WTC11 (cell line): ENCODE measurements around the gene SLC27A2. TPM values are rescaled to one million over a fixed set of nuclear protein-coding genes. Genes with fewer than 3 reads are reported as not detected.
A peak's percentile ranks its signal among the peaks of the same experiment; 100 is the strongest.

Source experiments
- ATAC-seq: fragments of 200-7000 bp; cut with Tn5 transposase; 2 replicates; pipeline ENCODE4 v1.10.0; 2021; ENCODE audit warnings: mild to moderate bottlenecking, moderate library complexity
- CTCF ChIA-PET: fragments of 300-600 bp; sonication (Branson Sonifier 250); formaldehyde crosslinking; loops from one replicate; lab custom pipeline; 2021; ENCODE audit warnings: antibody characterized with exemption; lab: Charles Lee
- POLR2A ChIA-PET: fragments of 350-600 bp; sonication (Branson Sonifier 250); formaldehyde crosslinking; loops from one replicate; lab custom pipeline; 2021; ENCODE audit warnings: antibody characterized with exemption; lab: Charles Lee
- DNase-seq: peaks from one replicate; pipeline ENCODE4 v3.0.0; 2021; ENCODE audit warnings: low spot score
- H3K27ac Mint-ChIP-seq: 2 replicates; pipeline ENCODE4 v1.8.0; 2021; ENCODE audit warnings: mixed read lengths
- H3K27me3 Mint-ChIP-seq: 2 replicates; pipeline ENCODE4 v1.8.0; 2021; ENCODE audit warnings: low read depth, mild to moderate bottlenecking, moderate library complexity, mixed read lengths
- H3K36me3 Mint-ChIP-seq: 2 replicates; pipeline ENCODE4 v1.8.0; 2021; ENCODE audit warnings: mixed read lengths
- H3K4me1 Mint-ChIP-seq: 2 replicates; pipeline ENCODE4 v1.8.0; 2022; ENCODE audit warnings: mixed read lengths
- H3K4me3 Mint-ChIP-seq: 2 replicates; pipeline ENCODE4 v1.8.0; 2021; ENCODE audit warnings: mild to moderate bottlenecking, moderate library complexity, mixed read lengths
- H3K9me3 Mint-ChIP-seq: 2 replicates; pipeline ENCODE4 v1.8.0; 2021; ENCODE audit warnings: mixed read lengths
- CREM ChIP-seq: sonication (generic); formaldehyde crosslinking; IDR thresholded peaks from 2 replicates; pipeline ENCODE4 v1.8.1; 2022; ENCODE audit warnings: mild to moderate bottlenecking, missing genetic modification reagents, moderate library complexity
- ESRRA ChIP-seq: sonication (generic); formaldehyde crosslinking; IDR thresholded peaks from 2 replicates; pipeline ENCODE4 v1.8.1; 2022; ENCODE audit warnings: mild to moderate bottlenecking, missing genetic modification reagents, borderline replicate concordance
- FOXP1 ChIP-seq: sonication (generic); formaldehyde crosslinking; IDR thresholded peaks from 2 replicates; pipeline ENCODE4 v1.8.0; 2022; ENCODE audit warnings: missing genetic modification reagents, mild to moderate bottlenecking, moderate library complexity, borderline replicate concordance
- JUN ChIP-seq: sonication (generic); formaldehyde crosslinking; IDR thresholded peaks from 2 replicates; pipeline ENCODE4 v1.8.0; 2023; ENCODE audit warnings: mild to moderate bottlenecking, missing genetic modification reagents
- SMAD3 ChIP-seq: sonication (generic); formaldehyde crosslinking; IDR thresholded peaks from 2 replicates; pipeline ENCODE4 v1.8.0; 2022; ENCODE audit warnings: missing genetic modification reagents, mild to moderate bottlenecking, borderline replicate concordance
- SOX15 ChIP-seq: fragments of 250-450 bp; sonication (Bioruptor Pico); IDR thresholded peaks from 2 replicates; pipeline ENCODE4 v1.9.0; 2021; ENCODE audit warnings: mild to moderate bottlenecking
- TEAD1 ChIP-seq: sonication (generic); formaldehyde crosslinking; IDR thresholded peaks from 2 replicates; pipeline ENCODE4 v1.8.0; 2022; ENCODE audit warnings: mild to moderate bottlenecking, missing genetic modification reagents
- ZNF138 ChIP-seq: sonication (generic); formaldehyde crosslinking; conservative IDR thresholded peaks from 2 replicates; pipeline ENCODE4 v1.8.1; 2022; ENCODE audit warnings: mild to moderate bottlenecking, moderate library complexity, missing genetic modification reagents
- ZNF232 ChIP-seq: sonication (generic); formaldehyde crosslinking; IDR thresholded peaks from 2 replicates; pipeline ENCODE4 v1.8.0; 2022; ENCODE audit warnings: mild to moderate bottlenecking, missing genetic modification reagents
- ZNF416 ChIP-seq: fragments of 250-450 bp; sonication (Bioruptor Pico); IDR thresholded peaks from 2 replicates; pipeline ENCODE4 v1.9.0; 2021; ENCODE audit warnings: mild to moderate bottlenecking, inconsistent platforms
- ZNF671 ChIP-seq: fragments of 250-450 bp; sonication (Bioruptor Pico); IDR thresholded peaks from 2 replicates; pipeline ENCODE4 v1.8.0; 2021; ENCODE audit warnings: mild to moderate bottlenecking
- total RNA-seq: library from RNA; stranded (reverse); gene quantifications from 3 replicates; pipeline ENCODE4 v1.2.3, GENCODE V29; 2021
- TF ChIP-seq, protein P1 (sequence below): sonication (generic); formaldehyde crosslinking; IDR thresholded peaks from 2 replicates; pipeline ENCODE4 v1.8.0; 2022; ENCODE audit warnings: missing genetic modification reagents
- TF ChIP-seq, protein P2 (sequence below): sonication (generic); formaldehyde crosslinking; IDR thresholded peaks from 2 replicates; pipeline ENCODE4 v1.8.0; 2022; ENCODE audit warnings: mild to moderate bottlenecking, missing genetic modification reagents
- TF ChIP-seq, protein P3 (sequence below): sonication (generic); formaldehyde crosslinking; IDR thresholded peaks from 2 replicates; pipeline ENCODE4 v1.8.0; 2023; ENCODE audit warnings: missing genetic modification reagents
- TF ChIP-seq, protein P4 (sequence below): sonication (generic); formaldehyde crosslinking; IDR thresholded peaks from 2 replicates; pipeline ENCODE4 v1.8.0; 2022; ENCODE audit warnings: mild to moderate bottlenecking, missing genetic modification reagents
- TF ChIP-seq, protein P5 (sequence below): sonication (generic); formaldehyde crosslinking; IDR thresholded peaks from 2 replicates; pipeline ENCODE4 v1.8.1; 2022; ENCODE audit warnings: missing genetic modification reagents, borderline replicate concordance
- TF ChIP-seq, protein P6 (sequence below): fragments of 250-450 bp; sonication (Bioruptor Pico); IDR thresholded peaks from 2 replicates; pipeline ENCODE4 v2.1.2; 2022; ENCODE audit warnings: mild to moderate bottlenecking, moderate library complexity
- TF ChIP-seq, protein P7 (sequence below): sonication (generic); formaldehyde crosslinking; IDR thresholded peaks from 2 replicates; pipeline ENCODE4 v1.8.1; 2022; ENCODE audit warnings: low read depth, missing genetic modification reagents, borderline replicate concordance

The SLC27A2 gene
- total RNA-seq, 1 experiment from 2014 or later = 3.0 TPM

DNA sequence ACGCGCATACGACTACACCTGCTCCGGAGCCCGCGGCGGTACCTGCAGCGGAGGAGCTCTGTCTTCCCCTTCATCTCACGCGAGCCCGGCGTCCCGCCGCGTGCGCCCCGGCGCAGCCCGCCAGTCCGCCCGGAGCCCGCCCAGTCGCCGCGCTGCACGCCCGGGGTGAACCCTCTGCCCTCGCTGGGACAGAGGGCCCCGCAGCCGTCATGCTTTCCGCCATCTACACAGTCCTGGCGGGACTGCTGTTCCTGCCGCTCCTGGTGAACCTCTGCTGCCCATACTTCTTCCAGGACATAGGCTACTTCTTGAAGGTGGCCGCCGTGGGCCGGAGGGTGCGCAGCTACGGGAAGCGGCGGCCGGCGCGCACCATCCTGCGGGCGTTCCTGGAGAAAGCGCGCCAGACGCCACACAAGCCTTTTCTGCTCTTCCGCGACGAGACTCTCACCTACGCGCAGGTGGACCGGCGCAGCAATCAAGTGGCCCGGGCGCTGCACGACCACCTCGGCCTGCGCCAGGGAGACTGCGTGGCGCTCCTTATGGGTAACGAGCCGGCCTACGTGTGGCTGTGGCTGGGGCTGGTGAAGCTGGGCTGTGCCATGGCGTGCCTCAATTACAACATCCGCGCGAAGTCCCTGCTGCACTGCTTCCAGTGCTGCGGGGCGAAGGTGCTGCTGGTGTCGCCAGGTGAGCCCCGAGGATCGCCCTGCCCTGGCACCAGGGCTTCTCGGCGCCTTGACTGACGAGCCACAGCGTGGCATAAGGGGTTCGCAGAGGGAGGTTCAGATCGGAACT, 420 bp downstream of the SLC27A2 start (continued):
- TF ChIP-seq, protein P1, sequence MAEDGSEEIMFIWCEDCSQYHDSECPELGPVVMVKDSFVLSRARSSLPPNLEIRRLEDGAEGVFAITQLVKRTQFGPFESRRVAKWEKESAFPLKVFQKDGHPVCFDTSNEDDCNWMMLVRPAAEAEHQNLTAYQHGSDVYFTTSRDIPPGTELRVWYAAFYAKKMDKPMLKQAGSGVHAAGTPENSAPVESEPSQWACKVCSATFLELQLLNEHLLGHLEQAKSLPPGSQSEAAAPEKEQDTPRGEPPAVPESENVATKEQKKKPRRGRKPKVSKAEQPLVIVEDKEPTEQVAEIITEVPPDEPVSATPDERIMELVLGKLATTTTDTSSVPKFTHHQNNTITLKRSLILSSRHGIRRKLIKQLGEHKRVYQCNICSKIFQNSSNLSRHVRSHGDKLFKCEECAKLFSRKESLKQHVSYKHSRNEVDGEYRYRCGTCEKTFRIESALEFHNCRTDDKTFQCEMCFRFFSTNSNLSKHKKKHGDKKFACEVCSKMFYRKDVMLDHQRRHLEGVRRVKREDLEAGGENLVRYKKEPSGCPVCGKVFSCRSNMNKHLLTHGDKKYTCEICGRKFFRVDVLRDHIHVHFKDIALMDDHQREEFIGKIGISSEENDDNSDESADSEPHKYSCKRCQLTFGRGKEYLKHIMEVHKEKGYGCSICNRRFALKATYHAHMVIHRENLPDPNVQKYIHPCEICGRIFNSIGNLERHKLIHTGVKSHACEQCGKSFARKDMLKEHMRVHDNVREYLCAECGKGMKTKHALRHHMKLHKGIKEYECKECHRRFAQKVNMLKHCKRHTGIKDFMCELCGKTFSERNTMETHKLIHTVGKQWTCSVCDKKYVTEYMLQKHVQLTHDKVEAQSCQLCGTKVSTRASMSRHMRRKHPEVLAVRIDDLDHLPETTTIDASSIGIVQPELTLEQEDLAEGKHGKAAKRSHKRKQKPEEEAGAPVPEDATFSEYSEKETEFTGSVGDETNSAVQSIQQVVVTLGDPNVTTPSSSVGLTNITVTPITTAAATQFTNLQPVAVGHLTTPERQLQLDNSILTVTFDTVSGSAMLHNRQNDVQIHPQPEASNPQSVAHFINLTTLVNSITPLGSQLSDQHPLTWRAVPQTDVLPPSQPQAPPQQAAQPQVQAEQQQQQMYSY (CRISPR knock-in tag) = no peak; the same call in 1 of the 2 replicates
- TF ChIP-seq TEAD1 (CRISPR knock-in tag) = 0 out of 2 replicates have a peak, but pooled peaks have one; percentile 29
- TF ChIP-seq, protein P2, sequence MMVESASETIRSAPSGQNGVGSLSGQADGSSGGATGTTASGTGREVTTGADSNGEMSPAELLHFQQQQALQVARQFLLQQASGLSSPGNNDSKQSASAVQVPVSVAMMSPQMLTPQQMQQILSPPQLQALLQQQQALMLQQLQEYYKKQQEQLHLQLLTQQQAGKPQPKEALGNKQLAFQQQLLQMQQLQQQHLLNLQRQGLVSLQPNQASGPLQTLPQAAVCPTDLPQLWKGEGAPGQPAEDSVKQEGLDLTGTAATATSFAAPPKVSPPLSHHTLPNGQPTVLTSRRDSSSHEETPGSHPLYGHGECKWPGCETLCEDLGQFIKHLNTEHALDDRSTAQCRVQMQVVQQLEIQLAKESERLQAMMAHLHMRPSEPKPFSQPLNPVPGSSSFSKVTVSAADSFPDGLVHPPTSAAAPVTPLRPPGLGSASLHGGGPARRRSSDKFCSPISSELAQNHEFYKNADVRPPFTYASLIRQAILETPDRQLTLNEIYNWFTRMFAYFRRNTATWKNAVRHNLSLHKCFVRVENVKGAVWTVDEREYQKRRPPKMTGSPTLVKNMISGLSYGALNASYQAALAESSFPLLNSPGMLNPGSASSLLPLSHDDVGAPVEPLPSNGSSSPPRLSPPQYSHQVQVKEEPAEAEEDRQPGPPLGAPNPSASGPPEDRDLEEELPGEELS (CRISPR knock-in tag) = peak; percentile 69; the same call in 1 of the 2 replicates
- TF ChIP-seq, protein P3, sequence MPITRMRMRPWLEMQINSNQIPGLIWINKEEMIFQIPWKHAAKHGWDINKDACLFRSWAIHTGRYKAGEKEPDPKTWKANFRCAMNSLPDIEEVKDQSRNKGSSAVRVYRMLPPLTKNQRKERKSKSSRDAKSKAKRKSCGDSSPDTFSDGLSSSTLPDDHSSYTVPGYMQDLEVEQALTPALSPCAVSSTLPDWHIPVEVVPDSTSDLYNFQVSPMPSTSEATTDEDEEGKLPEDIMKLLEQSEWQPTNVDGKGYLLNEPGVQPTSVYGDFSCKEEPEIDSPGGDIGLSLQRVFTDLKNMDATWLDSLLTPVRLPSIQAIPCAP = 0 out of 2 replicates have a peak, but pooled peaks have one; percentile 54
- TF ChIP-seq ESRRA (CRISPR knock-in tag) = no peak
- no peak for TF ChIP-seq ZNF416 (CRISPR knock-in tag)
- TF ChIP-seq JUN (CRISPR knock-in tag) = 0 out of 2 replicates have a peak, but pooled peaks have one; percentile 27
- TF ChIP-seq, protein P4, sequence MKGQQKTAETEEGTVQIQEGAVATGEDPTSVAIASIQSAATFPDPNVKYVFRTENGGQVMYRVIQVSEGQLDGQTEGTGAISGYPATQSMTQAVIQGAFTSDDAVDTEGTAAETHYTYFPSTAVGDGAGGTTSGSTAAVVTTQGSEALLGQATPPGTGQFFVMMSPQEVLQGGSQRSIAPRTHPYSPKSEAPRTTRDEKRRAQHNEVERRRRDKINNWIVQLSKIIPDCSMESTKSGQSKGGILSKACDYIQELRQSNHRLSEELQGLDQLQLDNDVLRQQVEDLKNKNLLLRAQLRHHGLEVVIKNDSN (CRISPR knock-in tag) = 0 out of 2 replicates have a peak, but pooled peaks have one; percentile 21
- TF ChIP-seq, protein P5, sequence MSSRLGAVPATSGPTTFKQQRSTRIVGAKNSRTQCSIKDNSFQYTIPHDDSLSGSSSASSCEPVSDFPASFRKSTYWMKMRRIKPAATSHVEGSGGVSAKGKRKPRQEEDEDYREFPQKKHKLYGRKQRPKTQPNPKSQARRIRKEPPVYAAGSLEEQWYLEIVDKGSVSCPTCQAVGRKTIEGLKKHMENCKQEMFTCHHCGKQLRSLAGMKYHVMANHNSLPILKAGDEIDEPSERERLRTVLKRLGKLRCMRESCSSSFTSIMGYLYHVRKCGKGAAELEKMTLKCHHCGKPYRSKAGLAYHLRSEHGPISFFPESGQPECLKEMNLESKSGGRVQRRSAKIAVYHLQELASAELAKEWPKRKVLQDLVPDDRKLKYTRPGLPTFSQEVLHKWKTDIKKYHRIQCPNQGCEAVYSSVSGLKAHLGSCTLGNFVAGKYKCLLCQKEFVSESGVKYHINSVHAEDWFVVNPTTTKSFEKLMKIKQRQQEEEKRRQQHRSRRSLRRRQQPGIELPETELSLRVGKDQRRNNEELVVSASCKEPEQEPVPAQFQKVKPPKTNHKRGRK = no peak

DNA sequence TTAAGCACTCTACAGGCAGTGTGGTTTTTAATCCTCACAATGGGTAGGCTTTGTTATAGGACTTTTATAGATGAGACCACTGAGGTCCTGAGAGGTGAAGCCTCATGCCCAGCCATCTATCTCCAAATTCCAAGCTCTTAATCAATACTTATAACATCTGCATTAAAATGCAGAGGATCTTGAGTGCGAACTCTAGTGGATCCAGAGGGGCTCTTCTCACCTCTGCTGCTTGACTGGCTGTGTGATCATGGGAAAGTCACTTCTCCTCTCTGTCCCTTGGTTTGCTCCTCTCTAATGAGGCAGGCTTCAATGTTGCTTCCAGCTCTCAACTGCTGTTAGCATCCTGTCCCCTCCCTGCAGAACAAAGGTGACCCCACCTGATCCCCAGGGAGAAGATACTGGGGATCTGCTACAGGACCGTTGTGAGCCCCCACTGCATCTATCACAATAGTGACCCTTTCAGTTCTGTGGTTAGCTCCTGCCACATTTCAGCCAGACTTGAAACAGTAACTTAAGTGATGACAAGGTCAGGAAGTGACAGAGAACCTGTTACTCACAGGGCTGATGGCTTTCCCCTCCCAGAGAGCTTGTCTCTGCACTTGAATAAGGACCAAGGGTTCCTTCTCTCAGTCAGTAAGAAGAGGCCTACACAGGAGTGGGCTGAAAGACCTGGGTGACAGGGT, 1.3 kb downstream of the SLC27A2 start:
- H3K4me3 Mint-ChIP-seq = peak overlapping the region; percentile 87
- peaks cover 43% of the 10 kb centered on the region for H3K27me3 Mint-ChIP-seq
- H3K9me3 Mint-ChIP-seq = no peaks in the 10 kb centered on the region
- TF ChIP-seq ESRRA (CRISPR knock-in tag) (no peak), ZNF138 (no peak), SMAD3 (CRISPR knock-in tag) (no peak), CREM (no peak), FOXP1 (CRISPR knock-in tag) (no peak), SOX15 (CRISPR knock-in tag) (no peak), ZNF671 (CRISPR knock-in tag) (no peak), ZNF232 (CRISPR knock-in tag) (no peak)
- TF ChIP-seq, protein P6, sequence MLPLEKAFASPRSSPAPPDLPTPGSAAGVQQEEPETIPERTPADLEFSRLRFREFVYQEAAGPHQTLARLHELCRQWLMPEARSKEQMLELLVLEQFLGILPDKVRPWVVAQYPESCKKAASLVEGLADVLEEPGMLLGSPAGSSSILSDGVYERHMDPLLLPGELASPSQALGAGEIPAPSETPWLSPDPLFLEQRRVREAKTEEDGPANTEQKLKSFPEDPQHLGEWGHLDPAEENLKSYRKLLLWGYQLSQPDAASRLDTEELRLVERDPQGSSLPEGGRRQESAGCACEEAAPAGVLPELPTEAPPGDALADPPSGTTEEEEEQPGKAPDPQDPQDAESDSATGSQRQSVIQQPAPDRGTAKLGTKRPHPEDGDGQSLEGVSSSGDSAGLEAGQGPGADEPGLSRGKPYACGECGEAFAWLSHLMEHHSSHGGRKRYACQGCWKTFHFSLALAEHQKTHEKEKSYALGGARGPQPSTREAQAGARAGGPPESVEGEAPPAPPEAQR (CRISPR knock-in tag) = no peak
- TF ChIP-seq, protein P7, sequence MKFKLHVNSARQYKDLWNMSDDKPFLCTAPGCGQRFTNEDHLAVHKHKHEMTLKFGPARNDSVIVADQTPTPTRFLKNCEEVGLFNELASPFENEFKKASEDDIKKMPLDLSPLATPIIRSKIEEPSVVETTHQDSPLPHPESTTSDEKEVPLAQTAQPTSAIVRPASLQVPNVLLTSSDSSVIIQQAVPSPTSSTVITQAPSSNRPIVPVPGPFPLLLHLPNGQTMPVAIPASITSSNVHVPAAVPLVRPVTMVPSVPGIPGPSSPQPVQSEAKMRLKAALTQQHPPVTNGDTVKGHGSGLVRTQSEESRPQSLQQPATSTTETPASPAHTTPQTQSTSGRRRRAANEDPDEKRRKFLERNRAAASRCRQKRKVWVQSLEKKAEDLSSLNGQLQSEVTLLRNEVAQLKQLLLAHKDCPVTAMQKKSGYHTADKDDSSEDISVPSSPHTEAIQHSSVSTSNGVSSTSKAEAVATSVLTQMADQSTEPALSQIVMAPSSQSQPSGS (CRISPR knock-in tag) = no peak
- no peaks in the 10 kb centered on the region for H3K36me3 Mint-ChIP-seq
- ChIA-PET POLR2A (no interaction called here), CTCF (interaction anchor here (1.0 to 2.9 kb wide), 3 partner anchors 35 to 133 kb away, joined by 3 to 24 read pairs (median 6); no protein-coding TSS in a partner anchor)
- no peak overlapping the region for H3K27ac Mint-ChIP-seq
- peaks cover 25% of the 10 kb centered on the region for H3K4me1 Mint-ChIP-seq
- DNase-seq (no peak), ATAC-seq (no peak)
